NCI-H2196 (cell line): Measurements from ENCODE around the gene NOL12.
"Not testable (repeated sequence)": the region's sequence is repeated elsewhere in the genome, so short reads cannot be mapped to it uniquely, and the experiment has no call there.

Experiments used
- DNase-seq: peaks from one replicate; lab custom pipeline; 2025; ENCODE audit not compliant: unreplicated experiment; lab: John Stamatoyannopoulos, UW

Gene NOL12

GRCh38 chr22:37710675-37711074, 24.5 kb downstream of the NOL12 start:
- no peak for DNase-seq

GRCh38 chr22:37711490-37711889, 25.3 kb downstream of the NOL12 start:
- DNase-seq = no peak

GRCh38 chr22:37713761-37714160, 27.6 kb downstream of the NOL12 start:
- no peak for DNase-seq

- DNase-seq = no peak
Measured at GRCh38 chr22:37714634-37715033, 28.5 kb downstream of the NOL12 start.

- DNase-seq = no peak
Measured at GRCh38 chr22:37715760-37716159, 29.6 kb downstream of the NOL12 start.

GRCh38 chr22:37716708-37717107, 30.6 kb downstream of the NOL12 start:
- no peak for DNase-seq

GRCh38 chr22:37717235-37717634, 31.1 kb downstream of the NOL12 start:
- DNase-seq = not testable (repeated sequence)

GRCh38 chr22:37717746-37718305, 31.7 kb downstream of the NOL12 start:
- not testable (repeated sequence) for DNase-seq

GRCh38 chr22:37725551-37726240, 39.6 kb downstream of the NOL12 start:
- DNase-seq = no peak

- DNase-seq = no peak
Measured at GRCh38 chr22:37726241-37726887, 40.2 kb downstream of the NOL12 start.

GRCh38 chr22:37728620-37729019, 42.5 kb downstream of the NOL12 start:
- DNase-seq = no peak

GRCh38 chr22:37731804-37732471, 45.8 kb downstream of the NOL12 start:
- no peak for DNase-seq

- DNase-seq = no peak
Measured at GRCh38 chr22:37732699-37733607, 46.8 kb downstream of the NOL12 start.

- DNase-seq = no peak
Measured at GRCh38 chr22:37733625-37734401, 47.7 kb downstream of the NOL12 start.

- no peak for DNase-seq
Measured at GRCh38 chr22:37734402-37734700, 48.2 kb downstream of the NOL12 start.

GRCh38 chr22:37734964-37735451, 48.9 kb downstream of the NOL12 start:
- no peak for DNase-seq

GRCh38 chr22:37739035-37739434, 52.9 kb downstream of the NOL12 start:
- no peak for DNase-seq

GRCh38 chr22:37739611-37740049, 53.5 kb downstream of the NOL12 start:
- DNase-seq = no peak

- DNase-seq = no peak
Measured at GRCh38 chr22:37740455-37741311, 54.5 kb downstream of the NOL12 start.
